DMS153 treated with DMSO at 0.1 percent for 48 hours (cell line): ENCODE data around the gene BTBD17.

Source experiments
- DNase-seq: peaks from one replicate; lab custom pipeline; 2025; ENCODE audit not compliant: unreplicated experiment; lab: John Stamatoyannopoulos, UW

BTBD17 gene

GRCh38 chr17:74339537-74340195 is 22.0 kb downstream of the BTBD17 start:
- DNase-seq = peak; percentile 6

- no peak for DNase-seq
Observed at GRCh38 chr17:74337834-74338500, 23.7 kb downstream of the BTBD17 start.

GRCh38 chr17:74336307-74336706 is 25.4 kb downstream of the BTBD17 start:
- DNase-seq = no peak

- no peak for DNase-seq
Observed at GRCh38 chr17:74335529-74336062, 26.1 kb downstream of the BTBD17 start.

GRCh38 chr17:74334393-74335039 is 27.2 kb downstream of the BTBD17 start:
- no peak for DNase-seq

GRCh38 chr17:74332763-74333283 is 28.8 kb downstream of the BTBD17 start:
- DNase-seq = peak; percentile 91

GRCh38 chr17:74332017-74332650 is 29.5 kb downstream of the BTBD17 start:
- DNase-seq = peak; percentile 20

- no peak for DNase-seq
Observed at GRCh38 chr17:74330446-74330845, 31.2 kb downstream of the BTBD17 start.

GRCh38 chr17:74329378-74329777 is 32.3 kb downstream of the BTBD17 start:
- no peak for DNase-seq

GRCh38 chr17:74328487-74328886 is 33.2 kb downstream of the BTBD17 start:
- no peak for DNase-seq

GRCh38 chr17:74326506-74326905 is 35.2 kb downstream of the BTBD17 start:
- DNase-seq = no peak

- DNase-seq = peak; percentile 39
Observed at GRCh38 chr17:74325743-74326379, 35.8 kb downstream of the BTBD17 start, which contains the start of gene KIF19. Gene KIF19, plus strand, starts transcription at chr17:74326226. Its CDS starts 124 bp downstream, at chr17:74326350.

- DNase-seq = no peak
Observed at GRCh38 chr17:74325376-74325742, 36.3 kb downstream of the BTBD17 start.

GRCh38 chr17:74324521-74324920 is 37.1 kb downstream of the BTBD17 start:
- no peak for DNase-seq

- DNase-seq = no peak
Observed at GRCh38 chr17:74318391-74318790, 43.3 kb downstream of the BTBD17 start.

GRCh38 chr17:74317071-74317470 is 44.6 kb downstream of the BTBD17 start:
- no peak for DNase-seq

- DNase-seq = no peak
Observed at GRCh38 chr17:74316220-74316619, 45.4 kb downstream of the BTBD17 start.

GRCh38 chr17:74314877-74315276 is 46.8 kb downstream of the BTBD17 start:
- no peak for DNase-seq

- DNase-seq = no peak
Observed at GRCh38 chr17:74309902-74310301, 51.8 kb downstream of the BTBD17 start.

- DNase-seq = no peak
Observed at GRCh38 chr17:74307984-74308773, 53.5 kb downstream of the BTBD17 start.
